A549 (cell line): ENCODE results near the gene IL1R1. TPM values are rescaled to one million over a fixed set of nuclear protein-coding genes. Genes with fewer than 3 reads are reported as not detected.
A peak's percentile ranks its signal among the peaks of the same experiment; 100 is the strongest.

Experiments used
- ATAC-seq, 2 experiments: fragments of 200-7000 bp in 1 of 2; fragments of >200 bp in 1 of 2; cut with Nextera tagmentation in 1 of 2; cut with Tn5 transposase in 1 of 2; 3 replicates each; pipeline versions ENCODE4 v1.8.0 to v1.9.1; 2018 to 2020; ENCODE audit warnings: mild to moderate bottlenecking in 1 of 2, moderate library complexity in 1 of 2
- CTCF ChIA-PET: fragments of 300-600 bp; sonication (Branson Sonifier 250); formaldehyde crosslinking; extraction: SDS; loops from one replicate; lab custom pipeline; 2021; ENCODE audit warnings: antibody characterized with exemption, inconsistent platforms; lab: Yijun Ruan, JAX
- POLR2A ChIA-PET: fragments of 350-600 bp; formaldehyde crosslinking; extraction: SDS; loops from one replicate; lab custom pipeline; 2021; ENCODE audit warnings: antibody characterized with exemption, inconsistent platforms; lab: Yijun Ruan, JAX
- DNase-seq, 2 experiments: peaks; one replicate each; pipeline versions ENCODE4 v3.0.0 to v3.0.0-alpha.2; 2011 to 2016; ENCODE audit warnings: low read depth in 1 of 2, low spot score in 1 of 2
- FAIRE-seq: peaks from 2 replicates; lab custom pipeline; 2011; peaks lifted over from hg19 to GRCh38; lab: Jason Lieb, UNC
- H3K27ac ChIP-seq, 2 experiments: fragments of >200 bp; sonication (Bioruptor Twin); formaldehyde crosslinking; 3 replicates each; pipeline ENCODE4 v1.5.1; 2016 to 2017
- H3K4me1 ChIP-seq: fragments of >200 bp; sonication (Bioruptor Twin); formaldehyde crosslinking; 3 replicates; pipeline ENCODE4 v1.6.1; 2016
- H3K4me2 ChIP-seq: fragments of >200 bp; sonication (Bioruptor Twin); formaldehyde crosslinking; 3 replicates; pipeline ENCODE4 v1.6.1; 2016
- H3K4me3 ChIP-seq: fragments of >200 bp; sonication (Bioruptor Twin); formaldehyde crosslinking; 3 replicates; pipeline ENCODE4 v1.5.1; 2016
- H3K9me3 ChIP-seq: fragments of >200 bp; sonication (Bioruptor Twin); formaldehyde crosslinking; 3 replicates; pipeline ENCODE4 v1.6.1; 2016
- CEBPB ChIP-seq, 2 experiments: fragments of >200 bp in 1 of 2; sonication (Bioruptor Twin) in 1 of 2; formaldehyde crosslinking in 1 of 2; IDR thresholded peaks; 2 replicates each; pipeline ENCODE4 v1.6.1; 2012 to 2016
- CHD2 ChIP-seq: fragments of 150-350 bp; IDR thresholded peaks from 2 replicates; pipeline ENCODE4 v1.6.1; 2014; ENCODE audit warnings: low read length; ENCODE audit not compliant: partially characterized antibody
- CHD4 ChIP-seq: fragments of 200-600 bp; sonication (generic); IDR thresholded peaks from 2 replicates; pipeline ENCODE4 v1.6.1; 2016; ENCODE audit warnings: antibody characterized with exemption, mild to moderate bottlenecking, borderline replicate concordance
- CTCF ChIP-seq: fragments of >200 bp; sonication (Bioruptor Twin); formaldehyde crosslinking; IDR thresholded peaks from 3 replicates; pipeline ENCODE4 v1.5.1; 2016
- EHF ChIP-seq: fragments of 250-450 bp; sonication (Bioruptor Pico); IDR thresholded peaks from 2 replicates; pipeline ENCODE4 v1.5.0; 2020; ENCODE audit warnings: mild to moderate bottlenecking
- FOSB ChIP-seq: fragments of 250-450 bp; sonication (Bioruptor Pico); IDR thresholded peaks from 2 replicates; pipeline ENCODE4 v1.5.0; 2020; ENCODE audit warnings: mild to moderate bottlenecking, moderate library complexity
- FOXS1 ChIP-seq: fragments of 250-450 bp; sonication (Bioruptor Pico); IDR thresholded peaks from 2 replicates; pipeline ENCODE4 v1.5.0; 2020; ENCODE audit warnings: mild to moderate bottlenecking, moderate library complexity
- HMGXB4 ChIP-seq: fragments of 250-450 bp; sonication (Bioruptor Pico); IDR thresholded peaks from 2 replicates; pipeline ENCODE4 v1.5.0; 2021; ENCODE audit warnings: mild to moderate bottlenecking, moderate library complexity, borderline replicate concordance
- HOXA7 ChIP-seq: fragments of 250-450 bp; sonication (Bioruptor Pico); IDR thresholded peaks from 2 replicates; pipeline ENCODE4 v1.5.0; 2020; ENCODE audit warnings: mild to moderate bottlenecking, moderate library complexity
- HOXB13 ChIP-seq: fragments of 250-450 bp; sonication (Bioruptor Pico); IDR thresholded peaks from 2 replicates; pipeline ENCODE4 v1.5.0; 2020; ENCODE audit warnings: low read depth, mild to moderate bottlenecking, moderate library complexity
- JUN ChIP-seq, 2 experiments: fragments of >200 bp; sonication (Bioruptor Twin); formaldehyde crosslinking; IDR thresholded peaks; 2 replicates in 1 of 2; 3 replicates in 1 of 2; pipeline ENCODE4 v1.6.1; 2016 to 2017
- JUNB ChIP-seq: fragments of >200 bp; sonication (Bioruptor Twin); formaldehyde crosslinking; IDR thresholded peaks from 2 replicates; pipeline ENCODE4 v1.6.1; 2016
- KDM5A ChIP-seq: fragments of 200-600 bp; sonication (generic); IDR thresholded peaks from 2 replicates; pipeline ENCODE4 v1.6.1; 2016; ENCODE audit warnings: antibody characterized with exemption, mild to moderate bottlenecking
- MAFK ChIP-seq: fragments of 450-650 bp; IDR thresholded peaks from 2 replicates; pipeline ENCODE4 v1.6.1; 2014; ENCODE audit not compliant: partially characterized antibody
- MAX ChIP-seq: IDR thresholded peaks from 2 replicates; pipeline ENCODE4 v1.6.1; 2012
- MAZ ChIP-seq: fragments of 150-350 bp; IDR thresholded peaks from 2 replicates; pipeline ENCODE4 v1.6.1; 2014; ENCODE audit warnings: antibody characterized with exemption, low read depth, low read length, borderline replicate concordance
- MYC ChIP-seq: IDR thresholded peaks from 2 replicates; pipeline ENCODE4 v1.6.1; 2012; ENCODE audit warnings: mild to moderate bottlenecking, inconsistent platforms, low read length, improper control_type of control experiment, borderline replicate concordance
- NPAS2 ChIP-seq: fragments of 250-450 bp; sonication (Bioruptor Pico); IDR thresholded peaks from 2 replicates; pipeline ENCODE4 v1.8.0; 2022; ENCODE audit warnings: mild to moderate bottlenecking, moderate library complexity, borderline replicate concordance
- NR3C1 ChIP-seq: fragments of >200 bp; sonication (Bioruptor Twin); formaldehyde crosslinking; IDR thresholded peaks from 3 replicates; pipeline ENCODE4 v1.6.1; 2017
- PBX3 ChIP-seq: IDR thresholded peaks from 2 replicates; pipeline ENCODE4 v1.6.1; 2012
- POLR2A ChIP-seq: IDR thresholded peaks from 2 replicates; pipeline ENCODE4 v1.6.1; 2012; ENCODE audit warnings: mild to moderate bottlenecking, low read length
- POLR2AphosphoS2 ChIP-seq: conservative IDR thresholded peaks from 2 replicates; pipeline ENCODE4 v1.6.1; 2012; ENCODE audit warnings: low read length, improper control_type of control experiment, inconsistent platforms
- RARB ChIP-seq: fragments of 250-450 bp; sonication (Bioruptor Pico); IDR thresholded peaks from 2 replicates; pipeline ENCODE4 v1.8.0; 2021; ENCODE audit warnings: mild to moderate bottlenecking, moderate library complexity
- RCOR1 ChIP-seq: fragments of 150-350 bp; IDR thresholded peaks from 2 replicates; pipeline ENCODE4 v1.6.1; 2014; ENCODE audit warnings: antibody characterized with exemption, low read length, low read depth
- RNF2 ChIP-seq: fragments of 200-600 bp; sonication (generic); IDR thresholded peaks from 2 replicates; pipeline ENCODE4 v1.6.1; 2016; ENCODE audit warnings: low read depth, mild to moderate bottlenecking, antibody characterized with exemption, moderate library complexity, borderline replicate concordance
- SMC3 ChIP-seq: fragments of >200 bp; sonication (Bioruptor Twin); formaldehyde crosslinking; IDR thresholded peaks from 3 replicates; pipeline ENCODE4 v1.6.1; 2018; ENCODE audit warnings: inconsistent platforms
- SREBF2 ChIP-seq: fragments of 450-650 bp; IDR thresholded peaks from 2 replicates; pipeline ENCODE4 v1.6.1; 2014; ENCODE audit warnings: mild to moderate bottlenecking, moderate library complexity
- TFCP2L1 ChIP-seq: fragments of 250-450 bp; sonication (Bioruptor Pico); IDR thresholded peaks from 2 replicates; pipeline ENCODE4 v1.5.0; 2021; ENCODE audit warnings: mild to moderate bottlenecking
- TP53 ChIP-seq: fragments of 250-450 bp; sonication (Bioruptor Pico); IDR thresholded peaks from 2 replicates; pipeline ENCODE4 v1.5.0; 2021; ENCODE audit warnings: mild to moderate bottlenecking, moderate library complexity
- ZC3H11A ChIP-seq: fragments of 450-650 bp; IDR thresholded peaks from 2 replicates; pipeline ENCODE4 v1.6.1; 2014; ENCODE audit warnings: antibody characterized with exemption, mild to moderate bottlenecking
- ZNF302 ChIP-seq: fragments of 250-450 bp; sonication (Bioruptor Pico); IDR thresholded peaks from 2 replicates; pipeline ENCODE4 v1.9.0; 2021; ENCODE audit warnings: inconsistent platforms, mild to moderate bottlenecking, moderate library complexity
- ZSCAN20 ChIP-seq: fragments of 250-450 bp; sonication (Bioruptor Pico); IDR thresholded peaks from 2 replicates; pipeline ENCODE4 v1.8.0; 2022; ENCODE audit warnings: mild to moderate bottlenecking, moderate library complexity
- WGBS: methylation state at CpG from one replicate; pipeline ENCODE4 v1.1.6; 2017; ENCODE audit errors: missing lambda C conversion rate; 5-methylcytosine and 5-hydroxymethylcytosine counted together
- polyA plus RNA-seq, 4 experiments: library from polyadenylated mRNA; depleted of rRNA in 3 of 4; stranded (reverse); fragments of >200 nt; fragmentation: RNase III in 1 of 4; extraction: RNeasy Plus Mini Kit Qiagen cat#74134 plus additional on column Dnase treatment in 1 of 4; gene quantifications; 2 replicates in 3 of 4; 3 replicates in 1 of 4; pipeline ENCODE4 v1.2.3, GENCODE V29; 2011 to 2017
- TF ChIP-seq, protein P1 (sequence below): IDR thresholded peaks from 2 replicates; pipeline ENCODE4 v1.6.1; 2012; ENCODE audit warnings: low read depth, borderline replicate concordance
- TF ChIP-seq, protein P2 (sequence below): fragments of 450-650 bp; IDR thresholded peaks from 2 replicates; pipeline ENCODE4 v1.6.1; 2014; ENCODE audit warnings: antibody characterized with exemption
- TF ChIP-seq, protein P3 (sequence below): fragments of >200 bp; sonication (Bioruptor Twin); formaldehyde crosslinking; IDR thresholded peaks from 2 replicates; pipeline ENCODE4 v1.6.1; 2016

IL1R1 gene
- polyA plus RNA-seq, 2 of the 4 experiments (the other 2 are of a cell fraction): 32.5 to 34.7 TPM

GRCh38 chr2:102103992-102104871, 38.3 kb upstream of the IL1R1 start:
- no peak for FAIRE-seq
- peak; percentile 51 to 61 for ATAC-seq
- 1% methylated on average over 15 of the region's 15 CpGs for WGBS
- peak in 1 of 2 experiments; percentile 71 for DNase-seq
- Histone ChIP-seq H3K4me3 (peak overlapping the region; percentile 41), H3K4me2 (peak overlapping the region; percentile 74), H3K9me3 (0 out of 3 replicates have a peak, but pooled peaks cover 2% of the 10 kb centered on the region), H3K4me1 (peaks cover 74% of the 10 kb centered on the region), H3K27ac (peak overlapping the region; percentile 96 to 97)
- CTCF ChIA-PET: interaction anchor here (0.8 to 3.7 kb wide), 9 partner anchors 12 to 136 kb away, joined by 3 to 29 read pairs (median 3); partner anchors contain the start of gene IL1R1
- POLR2A ChIA-PET: interaction anchor here (0.8 to 3.1 kb wide), 2 partner anchors 34 to 39 kb away, joined by 4 to 16 read pairs; no protein-coding TSS in a partner anchor
- TF ChIP-seq SREBF2 (no peak), MYC (no peak), HMGXB4 (no peak), JUNB (no peak), MAFK (no peak), ZC3H11A (no peak), POLR2A (no peak), EHF (no peak), POLR2AphosphoS2 (no peak), CHD2 (no peak), JUN (IDR thresholded peaks at IDR 0.05) (peak in 1 of 2 experiments; percentile 59; a peak in 2 of 5 replicates), CTCF (no peak), PBX3 (peak; percentile 39; the same call in 1 of the 2 replicates), RNF2 (no peak), NR3C1 (no peak), TFCP2L1 (CRISPR knock-in tag) (no peak), ZSCAN20 (no peak), TP53 (CRISPR knock-in tag) (no peak), CEBPB (IDR thresholded peaks at IDR 0.05) (no peak), SMC3 (peak; percentile 19; the same call in 1 of the 3 replicates), NPAS2 (no peak), HOXB13 (0 out of 2 replicates have a peak, but pooled peaks have one; percentile 45), MAX (peak; percentile 57), ZNF302 (no peak), FOXS1 (CRISPR knock-in tag) (no peak), CHD4 (no peak), MAZ (no peak), FOSB (CRISPR knock-in tag) (no peak), RARB (CRISPR knock-in tag) (no peak), KDM5A (no peak), RCOR1 (no peak), HOXA7 (CRISPR knock-in tag) (no peak)
- TF ChIP-seq, protein P1, sequence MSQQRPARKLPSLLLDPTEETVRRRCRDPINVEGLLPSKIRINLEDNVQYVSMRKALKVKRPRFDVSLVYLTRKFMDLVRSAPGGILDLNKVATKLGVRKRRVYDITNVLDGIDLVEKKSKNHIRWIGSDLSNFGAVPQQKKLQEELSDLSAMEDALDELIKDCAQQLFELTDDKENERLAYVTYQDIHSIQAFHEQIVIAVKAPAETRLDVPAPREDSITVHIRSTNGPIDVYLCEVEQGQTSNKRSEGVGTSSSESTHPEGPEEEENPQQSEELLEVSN: peak; percentile 45; the same call in 1 of the 2 replicates
- TF ChIP-seq, protein P2, sequence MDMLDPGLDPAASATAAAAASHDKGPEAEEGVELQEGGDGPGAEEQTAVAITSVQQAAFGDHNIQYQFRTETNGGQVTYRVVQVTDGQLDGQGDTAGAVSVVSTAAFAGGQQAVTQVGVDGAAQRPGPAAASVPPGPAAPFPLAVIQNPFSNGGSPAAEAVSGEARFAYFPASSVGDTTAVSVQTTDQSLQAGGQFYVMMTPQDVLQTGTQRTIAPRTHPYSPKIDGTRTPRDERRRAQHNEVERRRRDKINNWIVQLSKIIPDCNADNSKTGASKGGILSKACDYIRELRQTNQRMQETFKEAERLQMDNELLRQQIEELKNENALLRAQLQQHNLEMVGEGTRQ: no peak
- TF ChIP-seq, protein P3, sequence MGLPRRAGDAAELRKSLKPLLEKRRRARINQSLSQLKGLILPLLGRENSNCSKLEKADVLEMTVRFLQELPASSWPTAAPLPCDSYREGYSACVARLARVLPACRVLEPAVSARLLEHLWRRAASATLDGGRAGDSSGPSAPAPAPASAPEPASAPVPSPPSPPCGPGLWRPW: no peak
